Stimulated activated CD8-positive, alpha-beta memory T cell treated with anti-CD3 and anti-CD28 coated beads, Interleukin-12 subunit alpha, Interleukin-12 subunit beta, amount 100 ng/mL, for 24 hours (primary cell): ENCODE data around the gene PTPRN2.
"Not testable (repeated sequence)": the region's sequence is repeated elsewhere in the genome, so short reads cannot be mapped to it uniquely, and the experiment has no call there.

Experiments
- DNase-seq: peaks from one replicate; pipeline ENCODE4 v3.0.0-alpha.2; 2020; ENCODE audit errors: extremely low read depth

The PTPRN2 gene

GRCh38 chr7:158516524-158516923 lies 71.1 kb downstream of the PTPRN2 start:
- DNase-seq: no peak

- no peak for DNase-seq
These were observed 74.8 kb downstream of the PTPRN2 start for GRCh38 chr7:158512869-158513268.

- no peak for DNase-seq
These were observed 75.6 kb downstream of the PTPRN2 start for GRCh38 chr7:158512042-158512441.

DNA sequence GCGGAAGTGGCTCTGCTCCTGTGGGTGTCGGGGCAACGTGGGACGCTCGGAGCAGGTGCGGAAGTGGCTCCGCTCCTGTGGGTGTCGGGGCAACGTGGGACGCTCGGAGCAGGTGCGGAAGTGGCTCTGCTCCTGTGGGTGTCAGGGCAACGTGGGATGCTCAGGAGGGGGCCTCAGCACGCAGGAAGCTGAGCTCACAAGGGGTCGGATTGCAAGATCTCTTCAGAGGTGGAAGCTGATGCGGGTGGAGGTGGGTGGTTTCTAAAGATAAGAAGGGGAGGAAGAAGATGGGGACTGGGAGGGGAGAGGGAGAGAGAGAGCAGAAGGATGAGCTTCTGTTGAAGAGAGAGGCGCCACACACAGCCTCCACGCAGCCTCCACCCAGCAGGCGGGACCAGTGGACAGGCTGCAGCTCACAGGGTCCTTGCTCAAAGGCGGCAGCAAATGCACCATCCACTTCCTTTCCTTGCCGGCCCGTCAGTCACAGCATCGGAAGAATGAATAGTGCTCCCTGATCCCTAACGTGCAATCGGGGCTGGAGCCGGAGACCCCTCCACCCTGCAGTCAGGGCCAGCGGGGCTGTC lies 78.7 kb downstream of the PTPRN2 start:
- DNase-seq: no peak

DNA sequence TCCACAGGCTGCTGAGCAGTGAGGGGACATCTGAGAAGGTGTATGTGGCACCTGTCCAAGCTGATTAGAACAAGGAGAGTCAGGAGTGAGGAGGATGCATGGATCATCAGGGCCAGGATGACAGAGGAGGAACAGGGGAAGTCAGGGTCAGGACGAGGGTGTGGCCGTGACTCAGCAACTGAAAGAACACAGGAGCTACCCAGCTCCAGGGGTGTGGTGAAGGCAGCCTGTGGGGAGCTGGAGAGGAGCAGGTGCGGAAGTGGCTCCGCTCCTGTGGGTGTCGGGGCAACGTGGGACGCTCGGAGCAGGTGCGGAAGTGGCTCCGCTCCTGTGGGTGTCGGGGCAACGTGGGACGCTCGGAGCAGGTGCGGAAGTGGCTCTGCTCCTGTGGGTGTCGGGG lies 79.3 kb downstream of the PTPRN2 start:
- not testable (repeated sequence) for DNase-seq

DNA sequence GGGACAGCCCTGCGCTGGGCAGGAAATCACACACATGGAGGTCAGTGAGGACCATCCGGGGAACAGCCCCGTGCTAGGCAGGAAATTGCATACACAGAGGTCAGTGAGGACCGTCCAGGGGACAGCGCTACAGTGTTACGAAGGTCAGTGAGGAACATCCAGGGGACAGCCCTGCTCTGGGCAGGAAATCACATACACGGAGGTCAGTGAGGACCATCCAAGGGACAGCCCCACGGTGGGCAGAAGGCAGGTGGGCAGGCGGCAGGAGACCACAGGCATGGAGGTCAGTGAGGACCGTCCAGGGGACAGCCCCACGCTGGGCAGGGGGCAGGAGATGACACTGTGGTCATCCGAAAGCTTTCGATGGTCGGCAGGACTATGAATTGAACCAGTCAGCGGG lies 79.7 kb downstream of the PTPRN2 start:
- DNase-seq: no peak

DNA sequence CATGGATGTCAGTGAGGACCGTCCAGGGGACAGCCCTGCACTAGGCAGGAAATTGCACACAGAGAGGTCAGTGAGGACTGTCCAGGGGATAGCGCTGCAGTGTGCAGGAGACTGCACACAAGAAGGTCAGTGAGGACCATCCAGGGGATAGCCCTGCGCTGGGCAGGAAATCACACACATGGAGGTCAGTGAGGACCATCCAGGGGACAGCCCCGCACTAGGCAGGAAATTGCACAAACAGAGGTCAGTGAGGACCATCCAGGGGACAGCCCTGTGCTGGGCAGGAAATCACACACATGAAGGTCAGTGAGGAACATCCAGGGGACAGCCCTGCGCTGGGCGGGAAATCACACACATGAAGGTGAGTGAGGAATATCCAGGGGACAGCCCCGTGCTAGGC lies 80.4 kb downstream of the PTPRN2 start:
- DNase-seq: not testable (repeated sequence)

DNA sequence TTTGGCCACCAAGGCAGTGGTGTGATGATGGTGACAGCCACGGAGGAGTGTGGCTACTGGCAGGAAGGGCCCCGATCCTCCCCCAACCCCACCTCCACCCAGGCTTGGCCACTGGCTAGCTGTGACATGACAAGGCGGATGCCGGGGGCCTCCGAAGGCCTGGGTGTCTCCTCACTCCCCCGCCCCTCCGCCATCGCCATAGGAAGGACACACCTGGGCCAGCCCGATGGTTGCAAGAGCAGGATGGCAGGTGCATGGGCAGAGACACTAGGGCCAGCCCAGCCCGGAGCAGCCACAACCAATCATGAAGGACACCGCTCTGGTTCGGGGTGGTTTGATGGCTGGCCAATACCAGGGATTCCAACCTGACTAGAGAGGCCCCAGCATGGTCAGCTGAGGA lies 81.0 kb downstream of the PTPRN2 start:
- DNase-seq: no peak

DNA sequence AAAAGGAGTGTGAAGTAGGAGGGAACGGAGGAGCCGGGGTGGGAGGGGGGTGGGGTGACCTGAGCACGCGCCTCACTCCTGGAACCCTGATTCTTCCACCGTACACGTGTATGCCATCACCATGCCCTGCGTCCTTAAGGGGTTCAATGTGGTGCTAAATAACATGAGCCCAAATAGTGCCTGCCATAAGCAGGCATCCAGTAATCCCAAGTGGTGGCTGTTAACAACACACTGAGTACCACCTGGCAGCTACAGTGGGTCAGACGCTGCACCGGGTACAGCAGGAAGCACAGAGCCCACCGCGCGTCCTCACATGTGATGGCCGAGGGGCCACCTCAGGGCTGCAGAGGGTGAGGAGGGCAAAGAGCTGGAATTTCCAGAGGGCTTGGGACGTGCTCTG lies 81.9 kb downstream of the PTPRN2 start:
- DNase-seq: no peak

DNA sequence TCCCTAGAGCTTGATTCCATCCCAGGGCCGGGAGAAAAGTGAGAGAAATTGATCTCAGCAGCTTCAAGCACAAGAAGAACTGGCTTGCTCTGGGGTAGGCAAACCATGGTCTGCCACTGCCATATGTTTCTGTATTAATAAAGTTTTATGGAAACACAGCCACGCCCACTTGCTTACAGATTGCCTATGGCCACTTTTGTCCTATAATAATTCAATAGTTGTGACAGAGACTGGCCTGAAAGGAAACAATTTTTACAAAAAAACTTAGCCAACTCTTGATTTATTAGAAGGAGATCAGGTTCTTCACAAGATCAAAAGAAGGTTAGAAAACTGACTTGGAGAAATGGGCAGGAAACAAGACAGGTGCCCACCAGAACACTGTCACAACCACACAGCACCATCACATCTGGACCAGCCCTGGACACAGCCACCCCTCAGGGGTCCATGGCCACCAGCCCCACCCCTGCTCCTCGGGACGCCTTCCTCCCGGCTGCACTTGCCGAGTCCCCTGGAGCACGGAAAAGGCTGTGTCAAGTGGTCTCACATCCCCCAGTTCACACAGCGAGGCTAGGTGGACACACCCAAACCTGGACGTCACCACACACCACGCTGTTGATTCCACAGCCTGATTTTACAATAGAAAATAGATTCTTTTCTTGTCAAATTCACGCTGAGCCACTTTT lies 85.4 kb downstream of the PTPRN2 start:
- no peak for DNase-seq

DNA sequence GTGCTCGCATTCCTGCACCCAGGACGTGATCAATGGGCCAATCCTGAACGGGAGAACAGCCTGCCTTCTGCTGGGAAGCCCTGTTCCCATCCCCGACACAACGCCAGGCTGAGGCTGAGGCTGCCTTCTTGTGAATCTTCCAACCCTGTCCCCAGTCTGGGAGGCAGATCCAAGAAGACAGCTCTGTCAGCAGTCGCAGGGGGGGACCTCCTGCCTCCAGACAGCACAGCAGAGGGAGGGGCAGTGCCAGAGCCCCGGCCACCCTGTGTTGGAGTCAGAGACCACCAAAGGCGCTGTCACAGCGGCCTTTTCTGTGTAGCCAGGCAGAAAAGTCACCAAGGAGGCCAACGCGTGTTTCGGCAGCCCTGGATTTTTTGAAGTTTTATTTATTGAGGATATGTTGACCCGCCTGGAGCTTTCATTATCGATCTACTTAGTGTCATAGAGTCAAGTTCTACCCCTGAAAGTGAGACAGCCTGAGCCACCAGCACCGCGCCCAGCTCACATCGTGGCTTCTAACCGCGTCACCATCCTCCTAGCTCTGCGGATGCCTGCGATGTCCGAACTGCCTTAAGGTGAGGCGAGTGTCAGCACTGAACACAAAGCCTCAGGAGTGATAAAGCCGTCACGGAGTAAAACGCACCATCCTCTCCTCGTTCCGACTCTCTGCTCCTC lies 86.1 kb downstream of the PTPRN2 start:
- no peak for DNase-seq

GRCh38 chr7:158500651-158501052 lies 87.0 kb downstream of the PTPRN2 start:
- no peak for DNase-seq

- no peak for DNase-seq
These were observed 88.6 kb downstream of the PTPRN2 start for GRCh38 chr7:158499082-158499455.

- no peak for DNase-seq
These were observed 89.1 kb downstream of the PTPRN2 start for GRCh38 chr7:158498443-158499081.

GRCh38 chr7:158497627-158498026 lies 90.0 kb downstream of the PTPRN2 start:
- no peak for DNase-seq

- DNase-seq: no peak
These were observed 91.8 kb downstream of the PTPRN2 start for GRCh38 chr7:158495786-158496185.

DNA sequence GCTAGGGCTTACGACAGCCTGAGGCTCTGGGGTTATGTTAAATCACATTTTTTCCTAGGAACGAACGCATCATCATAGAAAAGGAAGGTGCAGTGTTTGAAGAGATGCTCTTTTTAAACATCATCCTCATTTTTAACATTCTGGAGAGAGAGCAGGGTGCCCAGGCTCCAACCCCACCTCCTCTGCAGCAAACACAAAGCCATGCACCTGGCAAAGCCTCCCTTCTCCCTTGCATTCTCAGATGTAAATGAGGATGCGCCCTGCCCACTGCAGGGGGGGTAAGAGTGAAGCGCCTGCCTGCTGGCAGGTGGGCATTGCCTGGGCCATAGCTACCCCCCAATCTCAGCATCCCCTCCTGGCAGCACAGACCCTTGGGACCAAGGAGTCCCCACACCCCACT lies 92.4 kb downstream of the PTPRN2 start:
- DNase-seq: no peak

DNA sequence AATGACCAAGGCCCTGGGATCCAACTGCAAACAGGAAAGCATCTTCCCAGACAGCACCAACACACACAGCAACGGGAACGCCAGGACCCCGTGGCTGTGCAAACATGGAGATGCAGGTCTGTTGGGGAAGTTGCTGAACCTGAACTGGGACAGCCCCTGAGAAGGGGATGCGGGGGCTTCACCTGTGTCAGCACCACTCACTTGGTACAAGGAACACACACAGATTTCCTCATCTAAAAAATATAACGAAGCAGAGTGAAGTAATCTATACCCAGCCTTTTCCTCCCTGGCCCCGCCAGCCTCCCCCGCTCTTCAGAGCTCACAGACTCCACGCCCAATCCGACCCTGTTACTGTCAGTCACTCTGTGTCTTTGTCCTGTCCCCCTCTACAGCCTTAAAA lies 93.0 kb downstream of the PTPRN2 start:
- no peak for DNase-seq

DNA sequence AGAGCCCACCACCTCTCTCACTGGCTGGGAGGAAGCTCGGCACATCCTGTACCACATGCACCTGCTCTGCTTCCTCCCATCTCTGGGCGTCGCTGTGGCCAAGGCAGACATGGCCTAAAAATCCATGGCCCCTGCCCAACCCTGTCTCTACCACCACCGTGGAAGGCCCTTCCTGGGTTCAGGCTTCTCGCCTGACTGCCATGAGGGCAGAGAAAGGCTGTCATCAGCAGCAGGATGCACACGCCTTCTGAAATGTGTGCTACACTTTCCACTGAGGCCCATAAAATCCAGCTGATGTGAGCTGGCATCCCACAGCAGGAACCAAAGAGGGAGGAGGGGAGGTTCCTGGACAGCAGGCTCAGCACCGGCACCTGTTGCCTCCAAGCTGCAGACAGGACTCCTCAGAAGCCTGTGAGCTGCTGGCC lies 93.4 kb downstream of the PTPRN2 start:
- DNase-seq: no peak

DNA sequence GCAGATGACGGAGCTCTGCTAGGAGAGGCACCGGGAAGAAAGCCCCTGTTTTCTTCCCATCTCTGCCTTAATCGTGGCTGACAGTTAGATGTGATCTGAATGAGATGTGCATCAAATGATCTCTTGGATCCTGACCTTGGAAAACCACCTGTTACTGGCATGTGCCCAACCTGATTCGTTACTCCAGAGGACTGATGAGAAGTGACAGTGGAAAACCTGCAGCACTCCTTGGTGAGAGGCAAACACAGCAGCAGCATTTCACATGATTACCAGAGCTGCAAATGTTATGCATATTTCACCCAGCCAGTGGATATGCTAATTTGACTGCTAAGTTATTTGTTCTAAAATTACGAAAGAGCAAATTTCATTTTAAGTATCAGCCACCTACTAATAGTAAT lies 95.3 kb downstream of the PTPRN2 start:
- no peak for DNase-seq

- no peak for DNase-seq
These were observed 96.5 kb downstream of the PTPRN2 start for GRCh38 chr7:158491094-158491493.

DNA sequence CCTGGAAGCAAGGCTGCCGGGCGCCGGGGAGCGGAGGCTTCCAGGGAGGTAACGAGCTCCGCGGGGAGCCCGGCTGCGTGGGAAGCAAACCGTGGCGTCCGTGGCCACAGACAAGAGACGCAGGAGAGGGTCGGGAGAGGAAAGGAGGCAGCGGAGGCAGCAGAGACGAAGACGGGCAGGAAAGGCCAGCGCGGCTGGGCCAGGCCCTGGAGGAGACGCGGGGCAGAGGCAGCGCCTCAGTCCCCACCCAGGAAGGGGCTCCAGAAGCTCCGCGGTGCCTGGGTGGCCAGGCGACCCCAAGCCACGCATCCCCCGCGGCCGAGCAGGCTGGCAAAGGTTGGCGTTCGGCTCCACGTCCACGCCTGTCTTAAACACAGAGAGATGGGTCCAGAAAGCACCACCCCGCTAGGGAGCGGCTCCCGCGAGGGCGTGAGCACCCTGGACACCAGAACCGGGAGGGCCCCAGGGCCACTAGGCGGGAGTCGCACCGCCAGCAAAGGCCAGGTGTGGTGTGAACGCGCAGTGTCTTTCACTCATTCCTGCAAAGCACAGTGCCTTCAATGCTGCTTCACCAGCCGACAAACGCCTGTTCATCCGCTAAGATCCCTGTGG lies 97.3 kb downstream of the PTPRN2 start:
- DNase-seq: no peak
